ENCODE measurements around the gene DGCR8. TPM values are rescaled to one million over a fixed set of nuclear protein-coding genes. Genes with fewer than 3 reads are reported as not detected.
A peak's percentile ranks its signal among the peaks of the same experiment; 100 is the strongest.

Gene DGCR8
- total RNA-seq, 1 donor from 2014 or later, result 30.5 TPM

GRCh38 chr22:20035375-20036083 lies 44.5 kb upstream of the DGCR8 start:
- peak; percentile 52 for FAIRE-seq
- H3K4me3 ChIP-seq (ENCODE audit: low read depth, low read length), result no peak overlapping the region
- peaks cover 11% of the 10 kb centered on the region for H3K36me3 ChIP-seq (ENCODE audit: control insufficient read depth, insufficient read depth, low read length)
- no peak for TF ChIP-seq CTCF (IDR thresholded peaks at IDR 0.05; ENCODE audit: insufficient read depth, low read length, severe bottlenecking)
- no peaks in the 10 kb centered on the region for H3K27me3 ChIP-seq (ENCODE audit: control insufficient read depth, insufficient read depth, low read length)
- no peak for DNase-seq (ENCODE audit: low read depth)

- no peak for TF ChIP-seq CTCF (IDR thresholded peaks at IDR 0.05; ENCODE audit: insufficient read depth, low read length, severe bottlenecking)
- Histone ChIP-seq H3K36me3 (ENCODE audit: control insufficient read depth, insufficient read depth, low read length) (peaks cover 13% of the 10 kb centered on the region), H3K27me3 (ENCODE audit: control insufficient read depth, insufficient read depth, low read length) (no peaks in the 10 kb centered on the region), H3K4me3 (ENCODE audit: low read depth, low read length) (no peak overlapping the region)
- no peak for FAIRE-seq
- DNase-seq (ENCODE audit: low read depth), result no peak
Observed at GRCh38 chr22:20036084-20036482, 44.0 kb upstream of the DGCR8 start.

- FAIRE-seq (no peak), DNase-seq (ENCODE audit: low read depth) (no peak)
- TF ChIP-seq CTCF (IDR thresholded peaks at IDR 0.05; ENCODE audit: insufficient read depth, low read length, severe bottlenecking), result no peak
- Histone ChIP-seq H3K36me3 (ENCODE audit: control insufficient read depth, insufficient read depth, low read length) (peaks cover 10% of the 10 kb centered on the region), H3K27me3 (ENCODE audit: control insufficient read depth, insufficient read depth, low read length) (no peaks in the 10 kb centered on the region), H3K4me3 (ENCODE audit: low read depth, low read length) (no peak overlapping the region)
Observed at GRCh38 chr22:20036535-20037392, 43.3 kb upstream of the DGCR8 start.

- Histone ChIP-seq H3K27me3 (ENCODE audit: control insufficient read depth, insufficient read depth, low read length) (no peaks in the 10 kb centered on the region), H3K4me3 (ENCODE audit: low read depth, low read length) (no peak overlapping the region), H3K36me3 (ENCODE audit: control insufficient read depth, insufficient read depth, low read length) (peaks cover 10% of the 10 kb centered on the region)
- no peak for TF ChIP-seq CTCF (IDR thresholded peaks at IDR 0.05; ENCODE audit: insufficient read depth, low read length, severe bottlenecking)
- no peak for DNase-seq (ENCODE audit: low read depth)
- no peak for FAIRE-seq
Observed at GRCh38 chr22:20037419-20037818, 42.6 kb upstream of the DGCR8 start.

DNA sequence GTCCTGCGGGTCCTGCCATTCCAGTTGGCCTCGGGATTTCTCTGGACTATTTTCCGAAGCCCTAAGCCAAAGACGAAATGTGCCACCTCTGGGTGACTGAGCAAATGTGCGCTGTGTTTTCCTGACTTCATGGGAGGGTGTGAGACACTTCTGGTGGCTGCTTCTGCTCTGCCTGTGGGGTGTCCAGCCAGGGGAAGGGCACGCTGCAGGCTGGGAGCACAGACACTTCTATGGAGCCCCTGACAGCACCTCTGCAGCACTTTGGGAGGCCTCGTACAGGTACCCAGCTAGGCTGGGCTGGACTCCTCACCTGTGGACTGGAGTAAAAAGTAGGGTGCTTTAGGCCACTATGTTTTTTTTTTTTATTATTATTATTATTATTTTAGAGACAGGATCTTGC lies 41.5 kb upstream of the DGCR8 start:
- TF ChIP-seq CTCF (IDR thresholded peaks at IDR 0.05; ENCODE audit: insufficient read depth, low read length, severe bottlenecking), result no peak

More for the DNA sequence above, 41.5 kb upstream of the DGCR8 start:
- Histone ChIP-seq H3K36me3 (ENCODE audit: control insufficient read depth, insufficient read depth, low read length) (peaks cover 10% of the 10 kb centered on the region), H3K4me3 (ENCODE audit: low read depth, low read length) (no peak overlapping the region), H3K27me3 (ENCODE audit: control insufficient read depth, insufficient read depth, low read length) (no peaks in the 10 kb centered on the region)
- no peak for FAIRE-seq
- no peak for DNase-seq (ENCODE audit: low read depth)
